Mesenchymal stem cell (in vitro differentiated cells and primary cell): ENCODE data around the gene VPS45.
"Not testable (repeated sequence)": the region's sequence is repeated elsewhere in the genome, so short reads cannot be mapped to it uniquely, and the experiment has no call there.

Experiments
- DNase-seq: peaks from one replicate; pipeline ENCODE4 v3.0.0-alpha.2; 2013
- H2AFZ ChIP-seq: one replicate; pipeline ENCODE4 v1.6.1; 2013; ENCODE audit warnings: low read depth, mild to moderate bottlenecking, control low read depth, inconsistent platforms, low read length, moderate library complexity
- H2AK5ac ChIP-seq: 2 replicates; pipeline ENCODE4 v1.6.1; 2013; ENCODE audit warnings: low read length, moderate library complexity, mild to moderate bottlenecking, inconsistent platforms; ENCODE audit not compliant: severe bottlenecking
- H2BK120ac ChIP-seq: one replicate; pipeline ENCODE4 v1.6.1; 2013; ENCODE audit warnings: low read depth, mild to moderate bottlenecking, inconsistent platforms, low read length, moderate library complexity
- H2BK12ac ChIP-seq, 2 experiments: one replicate each; pipeline ENCODE4 v1.6.1; 2013; ENCODE audit warnings: inconsistent platforms in 2 of 2, low read length in 2 of 2, mild to moderate bottlenecking in 2 of 2, moderate library complexity in 2 of 2, control low read depth in 1 of 2
- H2BK15ac ChIP-seq: one replicate; pipeline ENCODE4 v1.6.1; 2013; ENCODE audit warnings: mild to moderate bottlenecking, low read depth, inconsistent platforms; ENCODE audit not compliant: poor library complexity, severe bottlenecking
- H2BK5ac ChIP-seq: 2 replicates; pipeline ENCODE4 v1.6.1; 2013; ENCODE audit warnings: low read depth, mild to moderate bottlenecking, low read length, control low read depth, inconsistent platforms; ENCODE audit not compliant: poor library complexity, severe bottlenecking
- H3K14ac ChIP-seq, 2 experiments: one replicate each; pipeline ENCODE4 v1.6.1; 2013; ENCODE audit warnings: inconsistent platforms in 2 of 2, low read length in 2 of 2, control low read depth in 1 of 2, mild to moderate bottlenecking in 1 of 2, moderate library complexity in 1 of 2
- H3K18ac ChIP-seq, 2 experiments: one replicate each; pipeline ENCODE4 v1.6.1; 2013; ENCODE audit warnings: inconsistent platforms in 2 of 2, low read length in 2 of 2, control low read depth in 1 of 2, low read depth in 1 of 2, mild to moderate bottlenecking in 1 of 2
- H3K23ac ChIP-seq, 2 experiments: one replicate each; pipeline ENCODE4 v1.6.1; 2013; ENCODE audit warnings: inconsistent platforms in 2 of 2, low read length in 2 of 2, mild to moderate bottlenecking in 2 of 2, moderate library complexity in 2 of 2, control low read depth in 1 of 2
- H3K27ac ChIP-seq: 2 replicates; pipeline ENCODE4 v1.5.1; 2013; ENCODE audit warnings: mild to moderate bottlenecking, moderate library complexity, low read length, control low read depth, inconsistent platforms; ENCODE audit not compliant: poor library complexity, severe bottlenecking
- H3K27me3 ChIP-seq, 2 experiments: 2 replicates each; pipeline versions ENCODE4 v1.6.1 to v1.7.0; 2013; ENCODE audit warnings: low read length in 2 of 2, mild to moderate bottlenecking in 2 of 2, moderate library complexity in 2 of 2, control low read depth in 1 of 2, inconsistent platforms in 1 of 2; ENCODE audit not compliant: control insufficient read depth in 1 of 2, insufficient read depth in 1 of 2
- H3K36me3 ChIP-seq, 2 experiments: 2 replicates each; pipeline versions ENCODE4 v1.6.1 to v1.7.0; 2013; ENCODE audit warnings: low read length in 2 of 2, control low read depth in 1 of 2, inconsistent platforms in 1 of 2, low read depth in 1 of 2, mild to moderate bottlenecking in 1 of 2; ENCODE audit not compliant: insufficient read depth in 2 of 2, control insufficient read depth in 1 of 2
- H3K4ac ChIP-seq, 2 experiments: one replicate each; pipeline ENCODE4 v1.6.1; 2013; ENCODE audit warnings: inconsistent platforms in 2 of 2, low read length in 2 of 2, mild to moderate bottlenecking in 2 of 2, moderate library complexity in 2 of 2, control low read depth in 1 of 2, low read depth in 1 of 2
- H3K4me1 ChIP-seq: 2 replicates; pipeline ENCODE4 v1.6.1; 2013; ENCODE audit warnings: low read depth, low read length, control low read depth; ENCODE audit not compliant: control insufficient read depth, insufficient read depth
- H3K4me2 ChIP-seq: 2 replicates; pipeline ENCODE4 v1.6.1; 2013; ENCODE audit warnings: low read length, mild to moderate bottlenecking, inconsistent platforms; ENCODE audit not compliant: poor library complexity, severe bottlenecking
- H3K4me3 ChIP-seq, 2 experiments: 2 replicates each; pipeline versions ENCODE4 v1.5.1 to v1.7.0; 2013; ENCODE audit warnings: low read length in 2 of 2, mild to moderate bottlenecking in 2 of 2, control low read depth in 1 of 2, low read depth in 1 of 2; ENCODE audit not compliant: insufficient read depth in 1 of 2
- H3K79me1 ChIP-seq: replicated peaks from 2 replicates; pipeline ENCODE4 v1.6.1; 2013; ENCODE audit warnings: mild to moderate bottlenecking, control low read depth, low read length, inconsistent platforms; ENCODE audit not compliant: poor library complexity, severe bottlenecking
- H3K9ac ChIP-seq: 2 replicates; pipeline ENCODE4 v1.7.0; 2013; ENCODE audit warnings: mild to moderate bottlenecking, low read length, moderate library complexity
- H3K9me3 ChIP-seq: 2 replicates; pipeline ENCODE4 v1.7.0; 2013; ENCODE audit warnings: mild to moderate bottlenecking, low read length; ENCODE audit not compliant: control insufficient read depth
- H4K8ac ChIP-seq: one replicate; pipeline ENCODE4 v1.6.1; 2013; ENCODE audit warnings: inconsistent platforms, mild to moderate bottlenecking, low read length, moderate library complexity
- H4K91ac ChIP-seq: one replicate; pipeline ENCODE4 v1.6.1; 2013; ENCODE audit warnings: mild to moderate bottlenecking, low read length, inconsistent platforms
- WGBS: methylation state at CpG from one replicate; pipeline ENCODE4 v1.1.7; 2013; ENCODE audit warnings: mixed read lengths; 5-methylcytosine and 5-hydroxymethylcytosine counted together

The VPS45 gene

DNA sequence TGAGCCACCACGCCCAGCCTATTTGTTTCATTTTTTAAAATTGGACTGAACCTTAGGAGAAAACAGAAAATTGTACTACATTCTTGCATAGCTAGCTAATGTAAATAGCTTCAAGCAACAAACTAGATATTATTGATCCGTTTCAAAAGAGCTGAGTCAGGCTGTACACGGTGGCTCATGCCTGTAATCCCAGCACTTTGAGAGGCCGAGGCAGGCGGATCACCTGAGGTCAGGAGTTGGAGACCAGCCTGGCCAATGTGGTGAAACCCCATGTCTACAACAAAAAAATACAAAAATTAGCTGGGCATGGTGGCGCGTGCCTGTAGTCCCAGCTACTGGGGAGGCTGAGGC, 118.8 kb downstream of the VPS45 start:
- H2AFZ ChIP-seq, H2BK5ac ChIP-seq, H3K79me1 ChIP-seq, H2BK15ac ChIP-seq, H3K4me2 ChIP-seq, H3K4me1 ChIP-seq, H3K27me3 ChIP-seq, H2AK5ac ChIP-seq, H4K91ac ChIP-seq, H3K36me3 ChIP-seq, H4K8ac ChIP-seq, H3K4ac ChIP-seq, H2BK12ac ChIP-seq, H3K9me3 ChIP-seq, H3K18ac ChIP-seq, H3K14ac ChIP-seq, H3K4me3 ChIP-seq, H3K23ac ChIP-seq: not testable (repeated sequence)
- peak; percentile 31 for DNase-seq
- WGBS: 79% methylated on average over 6 of the region's 7 CpGs
- H3K27ac ChIP-seq: peak overlapping the region; percentile 31
- H2BK120ac ChIP-seq: peak overlapping the region; percentile 49
- H3K9ac ChIP-seq: peak overlapping the region; percentile 84

DNA sequence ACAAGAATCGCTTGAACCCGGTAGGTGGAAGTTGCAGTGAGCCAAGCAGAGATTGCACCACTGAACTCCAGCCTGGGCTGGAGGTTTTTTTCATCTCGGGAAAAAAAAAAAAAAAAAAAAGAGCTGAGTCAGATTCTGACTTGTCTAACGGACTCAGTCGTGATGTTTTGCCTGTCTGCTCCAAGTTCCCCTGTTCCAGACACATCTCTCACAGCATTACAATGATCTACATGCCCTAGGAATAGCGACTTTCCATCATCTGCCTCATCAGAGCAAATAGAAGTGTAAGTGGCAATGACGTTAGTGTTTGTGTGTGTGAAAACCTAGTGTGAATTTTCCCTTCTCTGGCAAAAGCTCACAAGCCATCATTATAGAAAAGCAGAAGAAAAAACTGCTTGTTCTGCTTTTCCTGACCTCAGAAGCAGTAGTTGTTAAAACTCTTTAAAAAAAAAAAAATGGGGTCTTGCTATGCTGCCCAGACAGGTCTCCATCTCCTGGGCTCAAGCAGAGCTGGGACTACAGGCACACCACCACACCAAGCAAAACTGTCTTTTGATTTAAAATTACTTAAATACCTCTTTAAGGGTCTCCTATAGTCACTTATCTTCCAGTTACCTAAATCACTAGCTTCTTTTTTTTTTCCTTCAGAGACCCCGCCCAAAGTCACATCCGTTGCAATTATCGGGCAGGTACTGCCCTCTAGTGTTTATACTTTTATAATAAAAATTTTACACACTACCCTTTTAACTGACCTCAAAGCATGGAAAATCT, 119.4 kb downstream of the VPS45 start:
- Histone ChIP-seq H2AK5ac (no peak overlapping the region), H3K4me2 (no peak overlapping the region), H3K14ac (no peak overlapping the region), H2BK15ac (no peak overlapping the region), H2AFZ (no peak overlapping the region), H3K9me3 (no peaks in the 10 kb centered on the region), H2BK12ac (no peak overlapping the region), H2BK120ac (peak overlapping the region; percentile 49), H3K79me1 (no peaks in the 10 kb centered on the region), H3K36me3 (no peaks in the 10 kb centered on the region), H3K4me3 (peak overlapping the region in 1 of 2 experiments; percentile 67), H3K23ac (no peak overlapping the region), H3K18ac (peak overlapping the region in 1 of 2 experiments; percentile 26), H3K27me3 (no peaks in the 10 kb centered on the region), H3K4me1 (peaks cover 1% of the 10 kb centered on the region), H3K9ac (peak overlapping the region; percentile 84), H2BK5ac (peak overlapping the region; percentile 3), H3K4ac (no peak overlapping the region), H3K27ac (peak overlapping the region; percentile 31), H4K91ac (no peak overlapping the region), H4K8ac (no peak overlapping the region)
- 26% methylated on average over 7 of the region's 10 CpGs for whole genome bisulfite sequencing
- peak; percentile 86 for DNase-seq

DNA sequence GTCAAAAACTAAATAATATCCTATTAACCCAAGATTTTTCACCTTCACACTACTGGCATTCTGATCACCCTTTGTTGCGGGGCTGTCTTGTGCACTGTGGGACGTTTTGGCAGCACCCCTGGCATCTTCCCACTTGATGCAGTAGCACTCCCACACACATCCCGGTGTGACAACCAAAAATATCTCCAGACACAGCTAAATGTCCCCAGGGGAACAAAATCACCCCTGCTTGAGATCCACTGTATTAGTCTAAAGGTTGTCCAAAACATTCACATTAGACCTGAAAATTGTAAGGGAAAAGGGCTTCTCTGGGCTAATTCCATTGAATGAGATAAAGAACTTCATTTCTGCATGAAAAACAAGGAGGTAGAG, 120.0 kb downstream of the VPS45 start:
- no peak overlapping the region for H2BK15ac ChIP-seq
- H3K79me1 ChIP-seq: no peaks in the 10 kb centered on the region

DNA sequence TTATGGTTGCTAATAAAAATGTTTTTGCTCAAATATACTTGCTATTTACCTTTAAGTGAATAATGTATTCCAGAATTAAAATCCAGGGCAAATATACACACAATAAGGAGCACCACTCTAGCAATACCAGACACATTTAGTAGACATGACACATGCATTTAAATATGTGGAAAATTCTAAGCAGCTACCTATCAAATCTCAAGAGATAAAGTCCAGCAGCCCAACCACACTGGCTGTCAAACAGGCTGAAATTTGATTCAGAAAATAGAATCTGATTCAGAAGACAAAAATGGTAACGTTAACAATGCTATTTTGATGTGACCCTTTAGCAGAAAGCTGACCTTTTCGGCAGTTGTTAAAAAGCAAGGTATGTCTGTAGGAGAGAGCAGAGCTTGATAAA, 124.4 kb downstream of the VPS45 start:
- Histone ChIP-seq H3K18ac (no peak overlapping the region), H2AFZ (no peak overlapping the region), H2AK5ac (no peak overlapping the region), H2BK12ac (no peak overlapping the region), H3K27me3 (no peaks in the 10 kb centered on the region), H3K4me1 (peaks cover 3% of the 10 kb centered on the region), H3K4me2 (no peak overlapping the region), H4K91ac (no peak overlapping the region), H2BK5ac (no peak overlapping the region), H3K4ac (no peak overlapping the region), H2BK15ac (no peak overlapping the region), H2BK120ac (no peak overlapping the region), H3K27ac (peak overlapping the region; percentile 75), H3K23ac (no peak overlapping the region), H3K36me3 (no peaks in the 10 kb centered on the region), H3K9me3 (no peaks in the 10 kb centered on the region), H4K8ac (no peak overlapping the region), H3K79me1 (no peaks in the 10 kb centered on the region), H3K9ac (no peak overlapping the region), H3K4me3 (no peak overlapping the region), H3K14ac (no peak overlapping the region)
- peak; percentile 32 for DNase-seq
- WGBS: 0% methylated on average over 2 of the region's 2 CpGs

More for the DNA sequence above, 120.0 kb downstream of the VPS45 start:
- Histone ChIP-seq H3K4me1 (peaks cover 3% of the 10 kb centered on the region), H3K4ac (no peak overlapping the region), H3K27ac (no peak overlapping the region), H3K36me3 (no peaks in the 10 kb centered on the region), H2BK12ac (no peak overlapping the region), H4K8ac (no peak overlapping the region), H3K14ac (no peak overlapping the region), H3K9me3 (no peaks in the 10 kb centered on the region), H3K4me3 (no peak overlapping the region), H2AFZ (no peak overlapping the region), H3K4me2 (no peak overlapping the region), H2BK5ac (no peak overlapping the region), H2AK5ac (no peak overlapping the region), H2BK120ac (no peak overlapping the region), H3K9ac (peak overlapping the region; percentile 15), H4K91ac (no peak overlapping the region), H3K18ac (no peak overlapping the region), H3K23ac (no peak overlapping the region), H3K27me3 (no peaks in the 10 kb centered on the region)
- 32% methylated on average over 2 of the region's 3 CpGs for WGBS
- no peak for DNase-seq
